ENCODE measurements around the gene GNA12. TPM values are rescaled to one million over a fixed set of nuclear protein-coding genes. Genes with fewer than 3 reads are reported as not detected.

The GNA12 gene
- total RNA-seq, 1 experiment from 2014 or later = 36.2 TPM

DNA sequence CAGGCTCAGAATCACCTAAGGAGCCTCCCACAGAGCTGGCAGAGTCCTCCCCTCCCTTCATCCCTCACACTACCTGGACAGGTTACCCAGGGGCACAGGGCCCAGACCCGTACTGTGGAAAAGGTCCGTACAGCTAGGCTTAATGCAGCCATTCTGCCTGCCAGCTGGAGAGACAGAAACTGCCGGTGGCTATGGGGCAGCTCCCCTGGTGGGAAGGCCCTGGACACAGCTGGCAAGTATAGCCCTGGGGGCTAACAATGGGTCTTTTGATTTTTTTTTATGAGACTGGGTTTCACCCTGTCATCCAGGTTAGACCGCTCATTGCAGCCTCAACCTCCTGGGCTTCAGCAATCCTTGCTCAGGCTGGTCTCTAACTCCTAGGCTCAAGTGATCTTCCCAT, 68.3 kb downstream of the GNA12 start:
- POLR2A ChIA-PET = no interaction called here
- peaks cover 8% of the 10 kb centered on the region for H3K4me1 Mint-ChIP-seq (ENCODE audit: insufficient read depth, unreplicated experiment)
- intact Hi-C loops (cut with micrococcal nuclease) = no loop called here
- DNase-seq (ENCODE audit: unreplicated experiment) = no peak
- TF ChIP-seq, protein P1, sequence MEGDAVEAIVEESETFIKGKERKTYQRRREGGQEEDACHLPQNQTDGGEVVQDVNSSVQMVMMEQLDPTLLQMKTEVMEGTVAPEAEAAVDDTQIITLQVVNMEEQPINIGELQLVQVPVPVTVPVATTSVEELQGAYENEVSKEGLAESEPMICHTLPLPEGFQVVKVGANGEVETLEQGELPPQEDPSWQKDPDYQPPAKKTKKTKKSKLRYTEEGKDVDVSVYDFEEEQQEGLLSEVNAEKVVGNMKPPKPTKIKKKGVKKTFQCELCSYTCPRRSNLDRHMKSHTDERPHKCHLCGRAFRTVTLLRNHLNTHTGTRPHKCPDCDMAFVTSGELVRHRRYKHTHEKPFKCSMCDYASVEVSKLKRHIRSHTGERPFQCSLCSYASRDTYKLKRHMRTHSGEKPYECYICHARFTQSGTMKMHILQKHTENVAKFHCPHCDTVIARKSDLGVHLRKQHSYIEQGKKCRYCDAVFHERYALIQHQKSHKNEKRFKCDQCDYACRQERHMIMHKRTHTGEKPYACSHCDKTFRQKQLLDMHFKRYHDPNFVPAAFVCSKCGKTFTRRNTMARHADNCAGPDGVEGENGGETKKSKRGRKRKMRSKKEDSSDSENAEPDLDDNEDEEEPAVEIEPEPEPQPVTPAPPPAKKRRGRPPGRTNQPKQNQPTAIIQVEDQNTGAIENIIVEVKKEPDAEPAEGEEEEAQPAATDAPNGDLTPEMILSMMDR (IDR thresholded peaks at IDR 0.05; ENCODE audit: unreplicated experiment) = no peak
- H3K4me3 Mint-ChIP-seq (ENCODE audit: unreplicated experiment) = no peak overlapping the region
- BruUV-seq (replicated peaks) = no TSS peak
- H3K27me3 Mint-ChIP-seq (ENCODE audit: insufficient read depth, unreplicated experiment) = no peaks in the 10 kb centered on the region
- H3K9me3 Mint-ChIP-seq (ENCODE audit: unreplicated experiment) = no peaks in the 10 kb centered on the region
- H3K36me3 Mint-ChIP-seq (ENCODE audit: insufficient read depth, unreplicated experiment) = peaks cover 15% of the 10 kb centered on the region
- CTCF ChIA-PET = interaction anchor here (0.7 to 0.9 kb wide), 2 partner anchors 15 to 1766 kb away, joined by 3 read pairs; no protein-coding TSS in a partner anchor
- no peak overlapping the region for H3K27ac Mint-ChIP-seq (ENCODE audit: low read depth, unreplicated experiment)

DNA sequence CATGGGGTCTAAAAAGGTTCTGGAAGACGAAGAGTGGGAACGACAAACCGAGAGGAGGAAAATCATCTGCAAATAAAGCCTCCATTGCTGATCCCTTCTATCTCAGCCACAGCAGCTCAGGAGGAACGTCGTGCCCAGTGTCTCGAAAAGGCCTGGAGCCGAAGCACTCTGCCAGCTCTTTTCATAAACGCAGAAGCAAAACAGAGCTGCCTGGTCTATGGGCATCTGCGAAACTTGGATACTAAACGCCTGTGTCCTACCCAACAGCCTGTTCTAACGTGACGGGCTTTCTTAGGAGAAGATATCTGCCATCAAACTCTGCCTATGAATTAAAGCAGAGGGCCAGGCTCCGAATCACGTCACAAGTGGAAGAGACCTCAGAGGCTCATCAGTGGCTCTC, 68.7 kb downstream of the GNA12 start:
- DNase-seq (ENCODE audit: unreplicated experiment) = no peak
- TF ChIP-seq, protein P1 (IDR thresholded peaks at IDR 0.05; ENCODE audit: unreplicated experiment) = no peak
- CTCF ChIA-PET = interaction anchor here (0.7 to 0.9 kb wide), 2 partner anchors 14 to 1766 kb away, joined by 3 read pairs; no protein-coding TSS in a partner anchor
- intact Hi-C loops (cut with micrococcal nuclease) = no loop called here
- no TSS peak for BruUV-seq (replicated peaks)
- H3K9me3 Mint-ChIP-seq (ENCODE audit: unreplicated experiment) = no peaks in the 10 kb centered on the region
- H3K36me3 Mint-ChIP-seq (ENCODE audit: insufficient read depth, unreplicated experiment) = peaks cover 15% of the 10 kb centered on the region
- H3K27me3 Mint-ChIP-seq (ENCODE audit: insufficient read depth, unreplicated experiment) = no peaks in the 10 kb centered on the region
- no peak overlapping the region for H3K27ac Mint-ChIP-seq (ENCODE audit: low read depth, unreplicated experiment)
- peaks cover 8% of the 10 kb centered on the region for H3K4me1 Mint-ChIP-seq (ENCODE audit: insufficient read depth, unreplicated experiment)
- no peak overlapping the region for H3K4me3 Mint-ChIP-seq (ENCODE audit: unreplicated experiment)
- POLR2A ChIA-PET = no interaction called here

DNA sequence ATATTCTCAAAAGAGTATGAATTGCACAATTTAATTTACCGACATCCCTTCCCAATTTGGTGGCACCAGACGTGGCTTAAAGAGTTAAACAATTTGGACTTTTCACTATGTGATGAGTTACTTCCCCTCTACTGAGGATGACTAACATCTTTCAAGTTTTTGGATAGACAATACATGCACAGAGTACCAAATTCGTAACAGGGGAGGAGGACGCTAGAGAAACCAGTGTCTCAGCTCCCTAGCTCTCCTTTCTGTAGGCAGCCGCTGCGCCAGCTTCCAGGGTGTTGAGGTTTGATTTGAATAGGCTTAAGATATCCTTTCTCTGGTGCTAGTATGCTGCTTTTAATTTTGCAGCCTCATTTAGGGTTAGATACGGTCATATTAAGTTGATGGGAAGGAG, 69.2 kb downstream of the GNA12 start:
- ChIA-PET CTCF (interaction anchor here (0.5 to 0.9 kb wide), 2 partner anchors 14 to 56 kb away, joined by 3 read pairs; no protein-coding TSS in a partner anchor), POLR2A (no interaction called here)
- no peak for DNase-seq (ENCODE audit: unreplicated experiment)

GRCh38 chr7:2774280-2774679, 69.8 kb downstream of the GNA12 start:
- Mint-ChIP-seq H3K27ac (ENCODE audit: low read depth, unreplicated experiment) (no peak overlapping the region), H3K36me3 (ENCODE audit: insufficient read depth, unreplicated experiment) (peaks cover 15% of the 10 kb centered on the region), H3K27me3 (ENCODE audit: insufficient read depth, unreplicated experiment) (no peaks in the 10 kb centered on the region), H3K9me3 (ENCODE audit: unreplicated experiment) (no peaks in the 10 kb centered on the region), H3K4me1 (ENCODE audit: insufficient read depth, unreplicated experiment) (peaks cover 8% of the 10 kb centered on the region), H3K4me3 (ENCODE audit: unreplicated experiment) (no peak overlapping the region)
- TF ChIP-seq, protein P1 (IDR thresholded peaks at IDR 0.05; ENCODE audit: unreplicated experiment) = no peak
- no peak for DNase-seq (ENCODE audit: unreplicated experiment)
- ChIA-PET CTCF (interaction anchor here (0.5 kb wide), 1 partner anchor 56 kb away, joined by 3 read pairs; no protein-coding TSS in a partner anchor), POLR2A (no interaction called here)
- no TSS peak for BruUV-seq (replicated peaks)
- intact Hi-C loops (cut with micrococcal nuclease) = no loop called here

More for the DNA sequence above, 69.2 kb downstream of the GNA12 start:
- no TSS peak for BruUV-seq (replicated peaks)
- Mint-ChIP-seq H3K9me3 (ENCODE audit: unreplicated experiment) (no peaks in the 10 kb centered on the region), H3K4me1 (ENCODE audit: insufficient read depth, unreplicated experiment) (peaks cover 8% of the 10 kb centered on the region), H3K36me3 (ENCODE audit: insufficient read depth, unreplicated experiment) (peaks cover 15% of the 10 kb centered on the region), H3K4me3 (ENCODE audit: unreplicated experiment) (no peak overlapping the region), H3K27ac (ENCODE audit: low read depth, unreplicated experiment) (no peak overlapping the region), H3K27me3 (ENCODE audit: insufficient read depth, unreplicated experiment) (no peaks in the 10 kb centered on the region)
- intact Hi-C loops (cut with micrococcal nuclease) = no loop called here
- TF ChIP-seq, protein P1 (IDR thresholded peaks at IDR 0.05; ENCODE audit: unreplicated experiment) = no peak

All from MCF 10A (cell line).